OCI-LY7 (cell line): Measurements from ENCODE around the gene FCRLB.

Source experiments
- EZH2phosphoT487 ChIP-seq: fragments of 200-600 bp; sonication (generic); IDR thresholded peaks from 2 replicates; pipeline ENCODE4 v1.6.1; 2018; ENCODE audit warnings: low read depth, borderline replicate concordance, mild to moderate bottlenecking, mixed run types, antibody characterized with exemption, low read length, moderate library complexity, mixed read lengths
- TF ChIP-seq, protein P1 (sequence below): fragments of 200-600 bp; sonication (generic); conservative IDR thresholded peaks from 2 replicates; pipeline ENCODE4 v1.5.1; 2014; ENCODE audit warnings: mild to moderate bottlenecking, antibody characterized with exemption, low read length, moderate library complexity, mixed read lengths

DNA sequence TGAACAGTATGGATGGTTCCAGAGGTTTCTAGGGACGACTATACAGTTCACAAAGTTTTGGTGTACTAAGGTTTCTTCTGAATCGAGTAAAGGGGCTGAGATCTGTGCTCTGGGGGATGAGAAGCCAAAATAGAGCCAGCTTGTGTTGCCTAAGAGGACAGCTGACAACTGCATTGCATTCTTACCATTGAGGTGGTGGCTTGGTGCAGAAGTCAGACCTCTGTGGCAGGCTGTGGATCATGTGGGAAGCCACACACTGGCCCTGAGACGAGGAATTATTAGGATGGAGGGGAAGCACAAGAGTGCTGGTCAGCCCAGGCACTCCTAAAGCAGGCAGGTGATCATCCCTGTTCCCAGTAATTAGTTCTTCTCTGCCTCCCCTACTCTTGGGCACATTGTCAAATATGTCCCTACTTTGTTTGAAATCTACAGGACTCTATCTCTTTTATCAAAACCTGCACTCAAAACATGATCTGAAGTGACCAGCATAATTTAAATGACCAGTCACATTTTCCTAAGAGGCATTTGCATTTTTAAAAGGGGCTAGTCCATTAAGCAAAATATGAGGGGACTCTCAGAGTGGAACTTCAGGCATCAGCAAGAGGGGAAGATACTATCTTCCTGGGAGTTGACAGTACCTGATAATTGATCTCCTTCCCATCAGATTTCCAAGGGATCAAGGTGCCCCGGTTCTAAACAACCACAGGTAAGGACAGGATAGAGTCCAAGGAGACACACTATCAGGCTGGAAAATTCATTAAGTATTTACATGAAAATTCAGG is at the start of gene FCRLB:
- TF ChIP-seq, protein P1, sequence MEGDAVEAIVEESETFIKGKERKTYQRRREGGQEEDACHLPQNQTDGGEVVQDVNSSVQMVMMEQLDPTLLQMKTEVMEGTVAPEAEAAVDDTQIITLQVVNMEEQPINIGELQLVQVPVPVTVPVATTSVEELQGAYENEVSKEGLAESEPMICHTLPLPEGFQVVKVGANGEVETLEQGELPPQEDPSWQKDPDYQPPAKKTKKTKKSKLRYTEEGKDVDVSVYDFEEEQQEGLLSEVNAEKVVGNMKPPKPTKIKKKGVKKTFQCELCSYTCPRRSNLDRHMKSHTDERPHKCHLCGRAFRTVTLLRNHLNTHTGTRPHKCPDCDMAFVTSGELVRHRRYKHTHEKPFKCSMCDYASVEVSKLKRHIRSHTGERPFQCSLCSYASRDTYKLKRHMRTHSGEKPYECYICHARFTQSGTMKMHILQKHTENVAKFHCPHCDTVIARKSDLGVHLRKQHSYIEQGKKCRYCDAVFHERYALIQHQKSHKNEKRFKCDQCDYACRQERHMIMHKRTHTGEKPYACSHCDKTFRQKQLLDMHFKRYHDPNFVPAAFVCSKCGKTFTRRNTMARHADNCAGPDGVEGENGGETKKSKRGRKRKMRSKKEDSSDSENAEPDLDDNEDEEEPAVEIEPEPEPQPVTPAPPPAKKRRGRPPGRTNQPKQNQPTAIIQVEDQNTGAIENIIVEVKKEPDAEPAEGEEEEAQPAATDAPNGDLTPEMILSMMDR: no peak
- no peak for TF ChIP-seq EZH2phosphoT487
